Measurements from ENCODE around the gene ACADM.

GRCh38 chr1:75710832-75711231 lies 13.7 kb upstream of the ACADM start:
- TF ChIP-seq POLR2A (IDR thresholded peaks at IDR 0.05) (no peak), CTCF (IDR thresholded peaks at IDR 0.05) (no peak), POLR2AphosphoS5 (IDR thresholded peaks at IDR 0.05) (no peak)

Data from breast epithelium (tissue), 3 donors.